GM23338 (cell line): ENCODE results near the gene VPS36.

Source experiments
- CREB1 ChIP-seq: fragments of 250-450 bp; sonication (Bioruptor Pico); IDR thresholded peaks from 2 replicates; pipeline ENCODE4 v1.5.0; 2020; ENCODE audit warnings: low read depth, mild to moderate bottlenecking, moderate library complexity
- EZH2 ChIP-seq: fragments of 200-600 bp; sonication (generic); IDR thresholded peaks from one replicate; pipeline ENCODE4 v1.8.0; 2017; ENCODE audit warnings: antibody characterized with exemption, mild to moderate bottlenecking, low read depth; ENCODE audit not compliant: unreplicated experiment
- EZH2phosphoT487 ChIP-seq: fragments of 200-600 bp; sonication (generic); IDR thresholded peaks from one replicate; pipeline ENCODE4 v1.8.1; 2018; ENCODE audit warnings: antibody characterized with exemption; ENCODE audit not compliant: unreplicated experiment
- JUNB ChIP-seq: IDR thresholded peaks from one replicate; pipeline ENCODE4 v1.6.1; 2016; ENCODE audit warnings: antibody characterized with exemption; ENCODE audit not compliant: unreplicated experiment
- NANOG ChIP-seq: IDR thresholded peaks from 2 replicates; pipeline ENCODE4 v1.6.1; 2016; ENCODE audit warnings: antibody characterized with exemption, borderline replicate concordance
- POLR2AphosphoS5 ChIP-seq: IDR thresholded peaks from 2 replicates; pipeline ENCODE4 v1.6.1; 2016; ENCODE audit warnings: antibody characterized with exemption, low read depth
- ZNF114 ChIP-seq: fragments of 250-450 bp; sonication (Bioruptor Pico); IDR thresholded peaks from 2 replicates; pipeline ENCODE4 v1.5.0; 2020; ENCODE audit warnings: mild to moderate bottlenecking, moderate library complexity
- ZNF331 ChIP-seq: fragments of 250-450 bp; sonication (Bioruptor Pico); IDR thresholded peaks from 2 replicates; pipeline ENCODE4 v1.5.0; 2020; ENCODE audit warnings: low read depth, mild to moderate bottlenecking, moderate library complexity
- TF ChIP-seq, protein P1 (sequence below), 2 experiments: fragments of 200-600 bp in 1 of 2; sonication (generic) in 1 of 2; conservative IDR thresholded peaks; 2 replicates each; pipeline versions ENCODE4 v1.5.1 to v1.6.1; 2016 to 2017; ENCODE audit warnings: antibody characterized with exemption in 2 of 2, low read depth in 2 of 2, mild to moderate bottlenecking in 2 of 2, moderate library complexity in 1 of 2
- TF ChIP-seq, protein P2 (sequence below): IDR thresholded peaks from one replicate; pipeline ENCODE4 v1.6.1; 2018; ENCODE audit warnings: antibody characterized with exemption; ENCODE audit not compliant: unreplicated experiment
- TF ChIP-seq, protein P3 (sequence below): IDR thresholded peaks from 2 replicates; pipeline ENCODE4 v1.6.1; 2016; ENCODE audit warnings: antibody characterized with exemption
- TF ChIP-seq, protein P4 (sequence below): fragments of 250-450 bp; sonication (Bioruptor Pico); IDR thresholded peaks from 2 replicates; pipeline ENCODE4 v1.5.0; 2020; ENCODE audit warnings: mild to moderate bottlenecking, moderate library complexity

DNA sequence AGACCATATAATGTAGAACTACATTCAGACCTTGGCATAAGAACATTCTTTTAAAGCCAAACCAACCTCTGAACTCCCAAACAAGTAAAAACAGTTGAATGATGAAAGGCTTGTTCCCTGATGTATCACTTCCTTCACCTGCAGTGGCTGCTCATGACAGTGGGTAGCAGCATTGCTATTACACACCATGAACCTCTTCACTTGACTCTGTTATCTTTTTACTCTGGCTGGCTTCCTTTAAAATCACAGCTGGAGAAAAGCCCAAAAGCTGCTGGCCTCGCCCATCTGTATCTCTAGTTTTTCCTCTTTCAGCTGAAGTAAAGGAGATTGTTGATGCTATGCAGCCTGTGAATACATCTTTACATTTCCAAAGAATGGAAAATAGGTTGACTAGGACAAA, 67.1 kb downstream of the VPS36 start:
- TF ChIP-seq, protein P1, sequence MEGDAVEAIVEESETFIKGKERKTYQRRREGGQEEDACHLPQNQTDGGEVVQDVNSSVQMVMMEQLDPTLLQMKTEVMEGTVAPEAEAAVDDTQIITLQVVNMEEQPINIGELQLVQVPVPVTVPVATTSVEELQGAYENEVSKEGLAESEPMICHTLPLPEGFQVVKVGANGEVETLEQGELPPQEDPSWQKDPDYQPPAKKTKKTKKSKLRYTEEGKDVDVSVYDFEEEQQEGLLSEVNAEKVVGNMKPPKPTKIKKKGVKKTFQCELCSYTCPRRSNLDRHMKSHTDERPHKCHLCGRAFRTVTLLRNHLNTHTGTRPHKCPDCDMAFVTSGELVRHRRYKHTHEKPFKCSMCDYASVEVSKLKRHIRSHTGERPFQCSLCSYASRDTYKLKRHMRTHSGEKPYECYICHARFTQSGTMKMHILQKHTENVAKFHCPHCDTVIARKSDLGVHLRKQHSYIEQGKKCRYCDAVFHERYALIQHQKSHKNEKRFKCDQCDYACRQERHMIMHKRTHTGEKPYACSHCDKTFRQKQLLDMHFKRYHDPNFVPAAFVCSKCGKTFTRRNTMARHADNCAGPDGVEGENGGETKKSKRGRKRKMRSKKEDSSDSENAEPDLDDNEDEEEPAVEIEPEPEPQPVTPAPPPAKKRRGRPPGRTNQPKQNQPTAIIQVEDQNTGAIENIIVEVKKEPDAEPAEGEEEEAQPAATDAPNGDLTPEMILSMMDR (conservative IDR thresholded peaks at IDR 0.05; ENCODE audit: low read depth in 2 of 2): no peak
- TF ChIP-seq, protein P2, sequence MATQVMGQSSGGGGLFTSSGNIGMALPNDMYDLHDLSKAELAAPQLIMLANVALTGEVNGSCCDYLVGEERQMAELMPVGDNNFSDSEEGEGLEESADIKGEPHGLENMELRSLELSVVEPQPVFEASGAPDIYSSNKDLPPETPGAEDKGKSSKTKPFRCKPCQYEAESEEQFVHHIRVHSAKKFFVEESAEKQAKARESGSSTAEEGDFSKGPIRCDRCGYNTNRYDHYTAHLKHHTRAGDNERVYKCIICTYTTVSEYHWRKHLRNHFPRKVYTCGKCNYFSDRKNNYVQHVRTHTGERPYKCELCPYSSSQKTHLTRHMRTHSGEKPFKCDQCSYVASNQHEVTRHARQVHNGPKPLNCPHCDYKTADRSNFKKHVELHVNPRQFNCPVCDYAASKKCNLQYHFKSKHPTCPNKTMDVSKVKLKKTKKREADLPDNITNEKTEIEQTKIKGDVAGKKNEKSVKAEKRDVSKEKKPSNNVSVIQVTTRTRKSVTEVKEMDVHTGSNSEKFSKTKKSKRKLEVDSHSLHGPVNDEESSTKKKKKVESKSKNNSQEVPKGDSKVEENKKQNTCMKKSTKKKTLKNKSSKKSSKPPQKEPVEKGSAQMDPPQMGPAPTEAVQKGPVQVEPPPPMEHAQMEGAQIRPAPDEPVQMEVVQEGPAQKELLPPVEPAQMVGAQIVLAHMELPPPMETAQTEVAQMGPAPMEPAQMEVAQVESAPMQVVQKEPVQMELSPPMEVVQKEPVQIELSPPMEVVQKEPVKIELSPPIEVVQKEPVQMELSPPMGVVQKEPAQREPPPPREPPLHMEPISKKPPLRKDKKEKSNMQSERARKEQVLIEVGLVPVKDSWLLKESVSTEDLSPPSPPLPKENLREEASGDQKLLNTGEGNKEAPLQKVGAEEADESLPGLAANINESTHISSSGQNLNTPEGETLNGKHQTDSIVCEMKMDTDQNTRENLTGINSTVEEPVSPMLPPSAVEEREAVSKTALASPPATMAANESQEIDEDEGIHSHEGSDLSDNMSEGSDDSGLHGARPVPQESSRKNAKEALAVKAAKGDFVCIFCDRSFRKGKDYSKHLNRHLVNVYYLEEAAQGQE: no peak
- no peak for TF ChIP-seq POLR2AphosphoS5
- TF ChIP-seq, protein P3, sequence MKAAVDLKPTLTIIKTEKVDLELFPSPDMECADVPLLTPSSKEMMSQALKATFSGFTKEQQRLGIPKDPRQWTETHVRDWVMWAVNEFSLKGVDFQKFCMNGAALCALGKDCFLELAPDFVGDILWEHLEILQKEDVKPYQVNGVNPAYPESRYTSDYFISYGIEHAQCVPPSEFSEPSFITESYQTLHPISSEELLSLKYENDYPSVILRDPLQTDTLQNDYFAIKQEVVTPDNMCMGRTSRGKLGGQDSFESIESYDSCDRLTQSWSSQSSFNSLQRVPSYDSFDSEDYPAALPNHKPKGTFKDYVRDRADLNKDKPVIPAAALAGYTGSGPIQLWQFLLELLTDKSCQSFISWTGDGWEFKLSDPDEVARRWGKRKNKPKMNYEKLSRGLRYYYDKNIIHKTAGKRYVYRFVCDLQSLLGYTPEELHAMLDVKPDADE: no peak
- TF ChIP-seq EZH2: no peak
- no peak for TF ChIP-seq EZH2phosphoT487
- no peak for TF ChIP-seq CREB1 (CRISPR knock-in tag)
- TF ChIP-seq, protein P4, sequence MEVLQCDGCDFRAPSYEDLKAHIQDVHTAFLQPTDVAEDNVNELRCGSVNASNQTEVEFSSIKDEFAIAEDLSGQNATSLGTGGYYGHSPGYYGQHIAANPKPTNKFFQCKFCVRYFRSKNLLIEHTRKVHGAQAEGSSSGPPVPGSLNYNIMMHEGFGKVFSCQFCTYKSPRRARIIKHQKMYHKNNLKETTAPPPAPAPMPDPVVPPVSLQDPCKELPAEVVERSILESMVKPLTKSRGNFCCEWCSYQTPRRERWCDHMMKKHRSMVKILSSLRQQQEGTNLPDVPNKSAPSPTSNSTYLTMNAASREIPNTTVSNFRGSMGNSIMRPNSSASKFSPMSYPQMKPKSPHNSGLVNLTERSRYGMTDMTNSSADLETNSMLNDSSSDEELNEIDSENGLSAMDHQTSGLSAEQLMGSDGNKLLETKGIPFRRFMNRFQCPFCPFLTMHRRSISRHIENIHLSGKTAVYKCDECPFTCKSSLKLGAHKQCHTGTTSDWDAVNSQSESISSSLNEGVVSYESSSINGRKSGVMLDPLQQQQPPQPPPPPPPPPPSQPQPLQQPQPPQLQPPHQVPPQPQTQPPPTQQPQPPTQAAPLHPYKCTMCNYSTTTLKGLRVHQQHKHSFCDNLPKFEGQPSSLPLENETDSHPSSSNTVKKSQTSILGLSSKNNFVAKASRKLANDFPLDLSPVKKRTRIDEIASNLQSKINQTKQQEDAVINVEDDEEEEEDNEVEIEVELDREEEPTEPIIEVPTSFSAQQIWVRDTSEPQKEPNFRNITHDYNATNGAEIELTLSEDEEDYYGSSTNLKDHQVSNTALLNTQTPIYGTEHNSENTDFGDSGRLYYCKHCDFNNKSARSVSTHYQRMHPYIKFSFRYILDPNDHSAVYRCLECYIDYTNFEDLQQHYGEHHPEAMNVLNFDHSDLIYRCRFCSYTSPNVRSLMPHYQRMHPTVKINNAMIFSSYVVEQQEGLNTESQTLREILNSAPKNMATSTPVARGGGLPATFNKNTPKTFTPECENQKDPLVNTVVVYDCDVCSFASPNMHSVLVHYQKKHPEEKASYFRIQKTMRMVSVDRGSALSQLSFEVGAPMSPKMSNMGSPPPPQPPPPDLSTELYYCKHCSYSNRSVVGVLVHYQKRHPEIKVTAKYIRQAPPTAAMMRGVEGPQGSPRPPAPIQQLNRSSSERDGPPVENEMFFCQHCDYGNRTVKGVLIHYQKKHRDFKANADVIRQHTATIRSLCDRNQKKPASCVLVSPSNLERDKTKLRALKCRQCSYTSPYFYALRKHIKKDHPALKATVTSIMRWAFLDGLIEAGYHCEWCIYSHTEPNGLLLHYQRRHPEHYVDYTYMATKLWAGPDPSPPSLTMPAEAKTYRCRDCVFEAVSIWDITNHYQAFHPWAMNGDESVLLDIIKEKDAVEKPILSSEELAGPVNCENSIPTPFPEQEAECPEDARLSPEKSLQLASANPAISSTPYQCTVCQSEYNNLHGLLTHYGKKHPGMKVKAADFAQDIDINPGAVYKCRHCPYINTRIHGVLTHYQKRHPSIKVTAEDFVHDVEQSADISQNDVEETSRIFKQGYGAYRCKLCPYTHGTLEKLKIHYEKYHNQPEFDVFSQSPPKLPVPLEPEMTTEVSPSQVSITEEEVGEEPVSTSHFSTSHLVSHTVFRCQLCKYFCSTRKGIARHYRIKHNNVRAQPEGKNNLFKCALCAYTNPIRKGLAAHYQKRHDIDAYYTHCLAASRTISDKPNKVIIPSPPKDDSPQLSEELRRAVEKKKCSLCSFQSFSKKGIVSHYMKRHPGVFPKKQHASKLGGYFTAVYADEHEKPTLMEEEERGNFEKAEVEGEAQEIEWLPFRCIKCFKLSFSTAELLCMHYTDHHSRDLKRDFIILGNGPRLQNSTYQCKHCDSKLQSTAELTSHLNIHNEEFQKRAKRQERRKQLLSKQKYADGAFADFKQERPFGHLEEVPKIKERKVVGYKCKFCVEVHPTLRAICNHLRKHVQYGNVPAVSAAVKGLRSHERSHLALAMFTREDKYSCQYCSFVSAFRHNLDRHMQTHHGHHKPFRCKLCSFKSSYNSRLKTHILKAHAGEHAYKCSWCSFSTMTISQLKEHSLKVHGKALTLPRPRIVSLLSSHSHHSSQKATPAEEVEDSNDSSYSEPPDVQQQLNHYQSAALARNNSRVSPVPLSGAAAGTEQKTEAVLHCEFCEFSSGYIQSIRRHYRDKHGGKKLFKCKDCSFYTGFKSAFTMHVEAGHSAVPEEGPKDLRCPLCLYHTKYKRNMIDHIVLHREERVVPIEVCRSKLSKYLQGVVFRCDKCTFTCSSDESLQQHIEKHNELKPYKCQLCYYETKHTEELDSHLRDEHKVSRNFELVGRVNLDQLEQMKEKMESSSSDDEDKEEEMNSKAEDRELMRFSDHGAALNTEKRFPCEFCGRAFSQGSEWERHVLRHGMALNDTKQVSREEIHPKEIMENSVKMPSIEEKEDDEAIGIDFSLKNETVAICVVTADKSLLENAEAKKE: no peak
- TF ChIP-seq ZNF114 (CRISPR knock-in tag): no peak
- no peak for TF ChIP-seq NANOG
- no peak for TF ChIP-seq JUNB
- no peak for TF ChIP-seq ZNF331 (CRISPR knock-in tag)
